C4-2B (cell line): Measurements from ENCODE around the gene AFAP1L2.

Experiments used
- H3K27ac ChIP-seq: fragments of 450-650 bp; 2 replicates; pipeline ENCODE4 v1.5.1; 2017
- CTCF ChIP-seq: fragments of 450-650 bp; conservative IDR thresholded peaks from 2 replicates; pipeline ENCODE4 v1.5.1; 2017; ENCODE audit warnings: mild to moderate bottlenecking
- ZFX ChIP-seq: fragments of 450-650 bp; IDR thresholded peaks from 2 replicates; pipeline ENCODE4 v1.6.1; 2017

The AFAP1L2 gene

GRCh38 chr10:114315566-114316420 is 88.5 kb downstream of the AFAP1L2 start:
- no peak overlapping the region for H3K27ac ChIP-seq
- TF ChIP-seq ZFX (no peak), CTCF (no peak)

- TF ChIP-seq CTCF (no peak), ZFX (no peak)
- H3K27ac ChIP-seq, result no peak overlapping the region
Measured at GRCh38 chr10:114313866-114314265, 90.4 kb downstream of the AFAP1L2 start.

- H3K27ac ChIP-seq, result no peak overlapping the region
- TF ChIP-seq CTCF (no peak), ZFX (no peak)
Measured at GRCh38 chr10:114313139-114313538, 91.2 kb downstream of the AFAP1L2 start.

- no peak overlapping the region for H3K27ac ChIP-seq
- TF ChIP-seq ZFX, result no peak
- TF ChIP-seq CTCF, result no peak
Measured at GRCh38 chr10:114311496-114312209, 92.6 kb downstream of the AFAP1L2 start.

- no peak for TF ChIP-seq ZFX
- TF ChIP-seq CTCF, result no peak
Measured at GRCh38 chr10:114311023-114311422, 93.3 kb downstream of the AFAP1L2 start.

GRCh38 chr10:114310346-114310745 is 94.0 kb downstream of the AFAP1L2 start:
- no peak for TF ChIP-seq ZFX
- no peak for TF ChIP-seq CTCF

More at GRCh38 chr10:114311023-114311422, 93.3 kb downstream of the AFAP1L2 start:
- H3K27ac ChIP-seq, result no peak overlapping the region

GRCh38 chr10:114309364-114309651 is 95.0 kb downstream of the AFAP1L2 start:
- no peak for TF ChIP-seq ZFX
- no peak for TF ChIP-seq CTCF
- no peak overlapping the region for H3K27ac ChIP-seq

More at GRCh38 chr10:114310346-114310745, 94.0 kb downstream of the AFAP1L2 start:
- H3K27ac ChIP-seq, result no peak overlapping the region
